Loucy (cell line): ENCODE measurements around the gene NLGN1.

Experiments used
- H2AFZ ChIP-seq: fragments of 200-600 bp; sonication (generic); 2 replicates; pipeline ENCODE4 v1.6.0; 2016; ENCODE audit warnings: antibody characterized with exemption, mild to moderate bottlenecking, low read length, moderate library complexity
- H3F3A ChIP-seq: fragments of 200-600 bp; 2 replicates; pipeline ENCODE4 v1.6.0; 2016; ENCODE audit warnings: antibody characterized with exemption, low read depth, mild to moderate bottlenecking
- H3K27me3 ChIP-seq: fragments of 200-600 bp; sonication (generic); 2 replicates; pipeline ENCODE4 v1.6.1; 2014; ENCODE audit warnings: low read length, mild to moderate bottlenecking; ENCODE audit not compliant: insufficient read depth, poor library complexity, severe bottlenecking
- H3K36me3 ChIP-seq: fragments of 200-600 bp; sonication (generic); 2 replicates; pipeline ENCODE4 v1.6.1; 2016; ENCODE audit warnings: low read length; ENCODE audit not compliant: insufficient read depth
- H3K4me1 ChIP-seq: fragments of 200-600 bp; sonication (generic); 2 replicates; pipeline ENCODE4 v1.5.1; 2014; ENCODE audit warnings: low read length, mild to moderate bottlenecking; ENCODE audit not compliant: insufficient read depth, poor library complexity, severe bottlenecking
- H3K4me2 ChIP-seq: fragments of 200-600 bp; sonication (generic); 2 replicates; pipeline ENCODE4 v1.6.0; 2014; ENCODE audit warnings: antibody characterized with exemption, low read length, low read depth, mild to moderate bottlenecking; ENCODE audit not compliant: poor library complexity, severe bottlenecking
- H3K4me3 ChIP-seq: fragments of 200-600 bp; sonication (generic); 2 replicates; pipeline ENCODE4 v1.5.1; 2014; ENCODE audit warnings: low read length, mild to moderate bottlenecking, mixed read lengths; ENCODE audit not compliant: poor library complexity, severe bottlenecking
- H3K79me2 ChIP-seq: fragments of 200-600 bp; sonication (generic); 2 replicates; pipeline ENCODE4 v1.6.1; 2014; ENCODE audit warnings: low read length; ENCODE audit not compliant: insufficient read depth
- H3K9ac ChIP-seq: fragments of 200-600 bp; sonication (generic); 2 replicates; pipeline ENCODE4 v1.6.0; 2014; ENCODE audit warnings: mild to moderate bottlenecking, low read depth, low read length, moderate library complexity; ENCODE audit not compliant: poor library complexity, severe bottlenecking
- H3K9me2 ChIP-seq: fragments of 200-600 bp; sonication (generic); replicated peaks from 2 replicates; pipeline ENCODE4 v1.6.1; 2016; ENCODE audit warnings: low read depth, low read length, mixed read lengths
- H3K9me3 ChIP-seq: fragments of 200-600 bp; sonication (generic); 2 replicates; pipeline ENCODE4 v1.6.1; 2014; ENCODE audit warnings: mild to moderate bottlenecking, antibody characterized with exemption, low read length, low read depth; ENCODE audit not compliant: insufficient read depth
- H4K20me1 ChIP-seq: fragments of 200-600 bp; sonication (generic); 2 replicates; pipeline ENCODE4 v1.6.0; 2014; ENCODE audit warnings: antibody characterized with exemption, low read length, mild to moderate bottlenecking; ENCODE audit not compliant: insufficient read depth, poor library complexity, severe bottlenecking
- CTCF ChIP-seq: fragments of 200-600 bp; sonication (generic); conservative IDR thresholded peaks from 2 replicates; pipeline ENCODE4 v1.5.1; 2014; ENCODE audit warnings: mild to moderate bottlenecking, antibody characterized with exemption, low read length
- EZH2phosphoT487 ChIP-seq: fragments of 200-600 bp; IDR thresholded peaks from 2 replicates; pipeline ENCODE4 v1.6.1; 2018; ENCODE audit warnings: antibody characterized with exemption, mild to moderate bottlenecking, moderate library complexity, borderline replicate concordance

NLGN1 gene

GRCh38 chr3:174219738-174220137 lies 822.2 kb downstream of the NLGN1 start:
- Histone ChIP-seq H3K4me2 (no peak overlapping the region), H3K4me3 (no peak overlapping the region), H3F3A (no peaks in the 10 kb centered on the region), H2AFZ (no peak overlapping the region), H3K9me2 (no peaks in the 10 kb centered on the region), H3K36me3 (no peaks in the 10 kb centered on the region), H3K79me2 (no peaks in the 10 kb centered on the region), H3K27me3 (no peaks in the 10 kb centered on the region), H4K20me1 (no peaks in the 10 kb centered on the region), H3K9me3 (no peaks in the 10 kb centered on the region), H3K4me1 (no peaks in the 10 kb centered on the region), H3K9ac (no peak overlapping the region)
- no peak for TF ChIP-seq CTCF
- no peak for TF ChIP-seq EZH2phosphoT487

GRCh38 chr3:174220775-174221554 lies 823.4 kb downstream of the NLGN1 start:
- H3F3A ChIP-seq, result no peaks in the 10 kb centered on the region
- H3K4me1 ChIP-seq, result no peaks in the 10 kb centered on the region
- TF ChIP-seq EZH2phosphoT487 (no peak), CTCF (no peak)
- no peaks in the 10 kb centered on the region for H4K20me1 ChIP-seq
- no peaks in the 10 kb centered on the region for H3K79me2 ChIP-seq
- H3K4me2 ChIP-seq, result no peak overlapping the region
- H3K9me2 ChIP-seq, result no peaks in the 10 kb centered on the region
- no peaks in the 10 kb centered on the region for H3K36me3 ChIP-seq
- H3K4me3 ChIP-seq, result no peak overlapping the region
- no peak overlapping the region for H2AFZ ChIP-seq
- H3K9me3 ChIP-seq, result no peaks in the 10 kb centered on the region
- no peaks in the 10 kb centered on the region for H3K27me3 ChIP-seq
- no peak overlapping the region for H3K9ac ChIP-seq

- Histone ChIP-seq H3K9me3 (no peaks in the 10 kb centered on the region), H3K79me2 (no peaks in the 10 kb centered on the region), H3K9ac (no peak overlapping the region), H3F3A (no peaks in the 10 kb centered on the region), H3K36me3 (no peaks in the 10 kb centered on the region), H3K27me3 (no peaks in the 10 kb centered on the region), H3K4me3 (no peak overlapping the region), H2AFZ (no peak overlapping the region), H3K4me1 (no peaks in the 10 kb centered on the region), H4K20me1 (no peaks in the 10 kb centered on the region), H3K4me2 (no peak overlapping the region), H3K9me2 (no peaks in the 10 kb centered on the region)
- TF ChIP-seq EZH2phosphoT487, result no peak
- TF ChIP-seq CTCF, result no peak
These were observed 825.5 kb downstream of the NLGN1 start for GRCh38 chr3:174223042-174223441.
